Measurements from ENCODE around the gene GPATCH8.

The GPATCH8 gene

DNA sequence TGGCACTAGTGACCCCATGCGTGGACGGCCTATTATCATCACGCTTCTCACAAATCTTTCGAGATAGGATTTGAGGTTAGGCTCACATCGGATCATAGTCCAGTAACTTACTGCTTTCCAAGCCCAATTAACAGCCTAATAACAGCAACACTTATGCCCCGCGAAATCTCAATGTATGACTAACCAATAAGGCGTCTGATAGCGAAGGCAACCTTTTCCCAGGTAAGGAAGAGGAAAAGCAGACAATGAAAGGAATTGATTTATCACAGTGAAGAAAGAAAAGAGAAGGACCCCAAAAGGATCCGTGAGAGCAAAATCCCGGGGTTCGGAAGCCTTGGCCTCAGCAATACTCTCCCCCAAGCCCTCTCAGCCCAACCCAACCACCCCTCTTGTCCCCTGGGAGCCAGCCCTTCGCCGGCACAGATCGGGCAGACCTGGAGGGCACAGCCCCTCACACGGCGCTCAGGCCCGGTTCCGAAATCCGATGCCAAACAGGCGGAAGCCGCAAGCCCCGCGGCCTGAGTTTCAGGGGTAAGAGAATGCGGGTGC lies 534 bp downstream of the GPATCH8 start:
- in situ Hi-C loops (cut with MboI; ENCODE audit: low sequenced_read_pairs): no loop called here
- H3K4me1 ChIP-seq: peaks cover 11% of the 10 kb centered on the region
- peak in 1 of 2 experiments; percentile 55 for DNase-seq (ENCODE audit: low spot score in 2 of 2)
- no peaks in the 10 kb centered on the region for H3K36me3 ChIP-seq (replicated peaks)
- no peaks in the 10 kb centered on the region for H3K27me3 ChIP-seq (ENCODE audit: low read depth)
- H3K9me3 ChIP-seq: no peaks in the 10 kb centered on the region
- peak overlapping the region; percentile 89 for H3K4me3 ChIP-seq

DNA sequence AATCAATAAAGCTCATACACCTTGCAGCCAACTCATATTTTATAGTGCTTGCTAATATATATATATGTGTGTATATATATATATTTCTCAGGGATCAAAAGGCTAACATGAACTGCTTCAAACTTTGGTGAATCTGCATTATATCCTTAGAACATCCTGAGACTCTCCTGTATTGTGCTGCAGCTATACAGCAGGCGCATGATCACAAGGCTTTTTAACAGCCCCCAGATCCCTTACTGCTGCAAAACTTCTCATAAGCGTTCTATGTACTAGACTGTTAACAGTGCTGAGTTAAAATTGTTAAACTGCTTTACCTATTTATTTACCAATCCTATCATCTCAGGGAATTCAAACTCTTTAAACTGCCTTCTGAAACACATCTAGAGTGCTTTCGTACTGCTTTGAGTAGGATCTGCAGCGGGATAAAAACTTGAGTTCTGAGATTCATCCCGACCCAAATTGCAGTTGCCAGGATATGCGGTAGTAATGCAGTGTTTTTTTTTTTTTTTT lies 1.3 kb downstream of the GPATCH8 start:
- H3K9me3 ChIP-seq: no peaks in the 10 kb centered on the region
- no peaks in the 10 kb centered on the region for H3K36me3 ChIP-seq (replicated peaks)
- peaks cover 11% of the 10 kb centered on the region for H3K4me1 ChIP-seq
- DNase-seq (ENCODE audit: low spot score in 2 of 2): peak in 1 of 2 experiments; percentile 39
- no peaks in the 10 kb centered on the region for H3K27me3 ChIP-seq (ENCODE audit: low read depth)
- in situ Hi-C loops (cut with MboI; ENCODE audit: low sequenced_read_pairs): no loop called here
- peak overlapping the region; percentile 89 for H3K4me3 ChIP-seq

DNA sequence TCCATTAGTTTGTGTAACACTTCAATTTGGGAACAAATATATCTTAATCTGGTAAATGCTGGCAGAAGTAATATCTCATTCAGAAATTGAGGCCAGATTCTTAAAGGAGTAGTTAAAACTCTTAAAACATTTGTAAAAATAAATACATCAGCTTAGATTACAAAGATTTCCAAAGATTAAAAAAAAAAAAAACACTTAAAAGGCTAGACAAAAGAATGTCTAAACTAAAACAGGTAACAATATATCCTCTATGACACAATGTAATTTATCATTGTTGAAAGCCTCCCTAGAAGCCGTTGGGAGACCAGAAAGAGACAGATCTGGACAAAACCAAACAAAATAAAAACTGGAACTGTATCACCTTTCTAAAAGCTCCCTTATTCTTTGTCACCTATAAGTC lies 3.5 kb downstream of the GPATCH8 start:
- Histone ChIP-seq H3K9me3 (no peaks in the 10 kb centered on the region), H3K27me3 (ENCODE audit: low read depth) (no peaks in the 10 kb centered on the region), H3K36me3 (replicated peaks) (0 out of 2 replicates have a peak, but pooled peaks cover 3% of the 10 kb centered on the region), H3K4me3 (no peak overlapping the region), H3K4me1 (peaks cover 11% of the 10 kb centered on the region)
- DNase-seq (ENCODE audit: low spot score in 2 of 2): no peak
- in situ Hi-C loops (cut with MboI; ENCODE audit: low sequenced_read_pairs): no loop called here

DNA sequence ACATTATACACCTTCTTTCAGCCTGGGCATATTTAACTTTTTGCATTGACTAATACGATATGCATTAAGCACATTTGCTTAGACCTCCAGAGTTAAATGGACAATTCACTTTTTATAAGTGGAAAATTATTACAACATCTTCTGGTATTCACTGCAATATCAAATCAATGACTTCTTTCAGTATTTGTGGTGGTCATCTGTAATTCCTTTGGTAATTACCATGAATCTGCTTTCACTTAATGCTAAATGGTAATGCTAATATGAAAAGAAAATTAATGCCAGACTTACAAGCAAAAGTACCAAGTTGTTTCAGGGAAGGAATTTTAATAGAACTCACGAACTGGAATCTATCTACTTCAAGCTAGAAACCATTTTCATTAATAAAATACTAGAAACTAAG lies 6.4 kb downstream of the GPATCH8 start:
- no peak for DNase-seq (ENCODE audit: low spot score in 2 of 2)
- H3K36me3 ChIP-seq (replicated peaks): 0 out of 2 replicates have a peak, but pooled peaks cover 3% of the 10 kb centered on the region
- no peaks in the 10 kb centered on the region for H3K27me3 ChIP-seq (ENCODE audit: low read depth)
- no peaks in the 10 kb centered on the region for H3K9me3 ChIP-seq
- H3K4me1 ChIP-seq: peaks cover 5% of the 10 kb centered on the region
- H3K4me3 ChIP-seq: no peak overlapping the region
- in situ Hi-C loops (cut with MboI; ENCODE audit: low sequenced_read_pairs): no loop called here

DNA sequence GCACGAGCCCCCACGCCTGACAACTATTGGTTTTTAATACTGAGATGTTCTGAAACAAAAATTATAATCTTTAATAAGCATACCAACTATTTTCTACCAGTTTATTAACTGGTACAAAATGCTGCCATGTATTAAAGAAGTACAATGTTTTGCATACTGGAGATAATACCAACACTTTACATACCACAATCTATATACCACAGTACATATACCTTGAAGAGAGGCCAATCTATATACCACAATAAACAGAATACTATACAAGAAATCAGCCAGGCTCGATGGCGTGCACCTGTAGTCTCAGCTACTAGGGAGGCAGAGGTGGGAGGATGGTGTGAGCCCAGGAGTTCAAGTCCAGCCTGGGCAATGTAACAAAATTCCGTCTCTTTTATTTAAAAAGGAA lies 9.9 kb downstream of the GPATCH8 start:
- in situ Hi-C loops (cut with MboI; ENCODE audit: low sequenced_read_pairs): no loop called here
- Histone ChIP-seq H3K4me3 (no peak overlapping the region), H3K36me3 (replicated peaks) (peaks cover 3% of the 10 kb centered on the region; the same call in 1 of the 2 replicates), H3K27me3 (ENCODE audit: low read depth) (no peaks in the 10 kb centered on the region), H3K9me3 (no peaks in the 10 kb centered on the region), H3K4me1 (no peaks in the 10 kb centered on the region)
- DNase-seq (ENCODE audit: low spot score in 2 of 2): no peak

DNA sequence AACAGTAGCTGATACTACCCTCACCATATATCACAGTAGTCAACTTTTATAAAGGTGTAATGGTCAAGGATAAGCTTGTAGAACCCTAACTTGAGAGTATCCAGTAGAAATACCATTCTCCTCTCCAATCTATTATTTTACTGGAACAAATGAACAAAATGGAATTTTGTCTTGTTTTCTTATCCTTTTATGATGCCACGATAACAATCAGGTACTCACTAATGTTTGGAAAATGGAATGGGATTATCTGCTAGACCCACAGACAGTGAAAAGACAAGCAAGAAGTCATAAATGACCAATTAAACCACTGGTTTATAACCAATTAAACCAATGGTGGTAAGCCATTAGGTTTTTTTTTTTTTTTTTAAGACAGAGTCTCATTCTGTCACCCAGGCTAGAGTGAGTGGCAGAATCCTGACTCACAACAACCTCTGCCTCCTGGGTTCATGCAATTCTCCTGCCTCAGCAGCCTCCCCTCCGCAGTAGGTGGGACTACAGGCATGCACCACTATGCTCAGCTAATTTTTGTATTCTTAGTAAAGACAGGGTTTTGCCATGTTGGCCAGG lies 10.4 kb downstream of the GPATCH8 start:
- DNase-seq (ENCODE audit: low spot score in 2 of 2): peak in 1 of 2 experiments; percentile 33
- Histone ChIP-seq H3K36me3 (replicated peaks) (peaks cover 3% of the 10 kb centered on the region; the same call in 1 of the 2 replicates), H3K9me3 (no peaks in the 10 kb centered on the region), H3K27me3 (ENCODE audit: low read depth) (no peaks in the 10 kb centered on the region), H3K4me3 (no peak overlapping the region), H3K4me1 (no peaks in the 10 kb centered on the region)
- in situ Hi-C loops (cut with MboI; ENCODE audit: low sequenced_read_pairs): no loop called here

DNA sequence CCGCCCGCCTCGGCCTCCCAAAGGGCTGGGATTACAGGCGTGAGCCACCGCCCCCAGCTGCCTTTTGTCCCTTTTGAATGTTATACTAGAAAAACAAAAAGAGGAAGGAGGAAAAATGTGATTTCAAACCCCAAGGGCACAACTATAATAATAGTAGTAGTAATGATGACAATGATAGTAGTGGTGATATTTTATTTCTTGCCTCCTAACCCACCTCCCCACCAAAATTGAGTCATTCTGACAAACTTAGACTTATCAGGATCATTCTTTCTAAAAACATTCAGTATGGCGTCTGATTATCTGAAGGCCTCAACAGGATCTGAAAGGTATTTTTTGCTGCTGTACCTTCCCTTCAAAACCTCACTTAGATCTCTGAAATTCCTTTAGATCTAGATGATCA lies 13.6 kb downstream of the GPATCH8 start:
- Histone ChIP-seq H3K4me3 (no peak overlapping the region), H3K9me3 (no peaks in the 10 kb centered on the region), H3K36me3 (replicated peaks) (no peaks in the 10 kb centered on the region; the same call in 1 of the 2 replicates), H3K27me3 (ENCODE audit: low read depth) (no peaks in the 10 kb centered on the region), H3K4me1 (no peaks in the 10 kb centered on the region)
- in situ Hi-C loops (cut with MboI; ENCODE audit: low sequenced_read_pairs): no loop called here
- no peak for DNase-seq (ENCODE audit: low spot score in 2 of 2)

DNA sequence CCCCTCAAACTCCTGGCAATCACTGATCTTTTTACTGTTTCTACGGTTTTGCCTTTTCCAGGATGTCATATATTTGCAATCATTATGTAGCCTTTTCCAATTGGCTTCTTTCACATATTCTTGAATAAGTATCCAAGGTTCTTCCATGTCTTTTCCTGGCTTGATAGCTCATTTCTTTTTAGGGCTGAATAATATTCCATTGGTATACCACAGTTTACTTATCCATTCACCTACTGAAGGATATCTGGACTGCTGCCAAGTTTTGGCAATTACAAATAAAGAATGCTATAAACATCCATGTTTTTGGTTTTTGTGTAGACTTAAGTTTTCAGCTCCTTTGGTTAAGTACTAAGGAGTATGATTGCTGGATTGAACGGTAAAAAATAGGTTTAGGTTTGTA lies 16.0 kb downstream of the GPATCH8 start:
- in situ Hi-C loops (cut with MboI; ENCODE audit: low sequenced_read_pairs): no loop called here
- DNase-seq (ENCODE audit: low spot score in 2 of 2): no peak
- Histone ChIP-seq H3K36me3 (replicated peaks) (no peaks in the 10 kb centered on the region; the same call in 1 of the 2 replicates), H3K4me3 (no peak overlapping the region), H3K9me3 (no peaks in the 10 kb centered on the region), H3K27me3 (ENCODE audit: low read depth) (no peaks in the 10 kb centered on the region), H3K4me1 (no peaks in the 10 kb centered on the region)

DNA sequence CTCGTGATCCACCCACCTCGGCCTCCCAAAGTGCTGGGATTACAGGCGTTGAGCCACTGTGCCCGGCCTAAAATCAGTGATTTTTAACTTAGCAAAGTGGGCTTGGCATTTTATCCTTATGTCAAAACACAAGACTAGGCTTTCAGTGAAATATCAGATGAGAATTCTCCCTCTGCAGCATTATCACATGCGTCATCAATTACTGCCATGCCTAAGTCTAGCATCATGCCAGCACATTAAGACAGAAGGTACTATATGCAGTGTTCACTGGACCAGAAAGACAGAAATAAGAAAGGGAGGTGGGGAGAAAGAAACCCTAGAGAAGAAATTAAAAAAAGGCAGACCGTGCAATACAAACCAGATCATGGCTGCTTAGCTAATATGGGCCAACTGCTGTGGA lies 29.8 kb downstream of the GPATCH8 start:
- Histone ChIP-seq H3K9me3 (no peaks in the 10 kb centered on the region), H3K36me3 (replicated peaks) (peaks cover 20% of the 10 kb centered on the region), H3K27me3 (ENCODE audit: low read depth) (no peaks in the 10 kb centered on the region), H3K4me1 (no peaks in the 10 kb centered on the region; the same call in 1 of the 2 replicates), H3K4me3 (no peak overlapping the region)
- no peak for DNase-seq (ENCODE audit: low spot score in 2 of 2)
- in situ Hi-C loops (cut with MboI; ENCODE audit: low sequenced_read_pairs): no loop called here

DNA sequence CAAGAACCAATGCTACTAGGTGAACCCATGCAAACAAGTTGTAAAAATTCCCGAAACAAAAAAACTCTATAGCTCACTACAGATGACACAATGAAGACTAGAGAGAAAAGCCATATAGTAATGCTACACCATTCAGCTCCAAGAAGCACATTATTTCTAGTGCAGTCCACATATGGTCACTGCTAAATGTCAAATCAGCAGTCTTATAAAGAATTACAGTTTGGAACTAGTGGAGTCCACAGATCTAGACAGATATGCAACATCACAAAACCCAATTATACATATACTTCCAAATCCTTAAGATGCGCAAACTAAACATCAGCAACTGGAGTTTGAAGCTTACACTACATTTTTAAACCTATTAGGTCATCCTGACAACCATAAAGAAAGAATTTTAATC lies 33.5 kb downstream of the GPATCH8 start:
- H3K36me3 ChIP-seq (replicated peaks): peaks cover 13% of the 10 kb centered on the region; the same call in 1 of the 2 replicates
- in situ Hi-C loops (cut with MboI; ENCODE audit: low sequenced_read_pairs): no loop called here
- no peak for DNase-seq (ENCODE audit: low spot score in 2 of 2)
- H3K9me3 ChIP-seq: no peaks in the 10 kb centered on the region
- H3K27me3 ChIP-seq (ENCODE audit: low read depth): no peaks in the 10 kb centered on the region
- no peak overlapping the region for H3K4me3 ChIP-seq
- peaks cover 2% of the 10 kb centered on the region; the same call in 1 of the 2 replicates for H3K4me1 ChIP-seq

DNA sequence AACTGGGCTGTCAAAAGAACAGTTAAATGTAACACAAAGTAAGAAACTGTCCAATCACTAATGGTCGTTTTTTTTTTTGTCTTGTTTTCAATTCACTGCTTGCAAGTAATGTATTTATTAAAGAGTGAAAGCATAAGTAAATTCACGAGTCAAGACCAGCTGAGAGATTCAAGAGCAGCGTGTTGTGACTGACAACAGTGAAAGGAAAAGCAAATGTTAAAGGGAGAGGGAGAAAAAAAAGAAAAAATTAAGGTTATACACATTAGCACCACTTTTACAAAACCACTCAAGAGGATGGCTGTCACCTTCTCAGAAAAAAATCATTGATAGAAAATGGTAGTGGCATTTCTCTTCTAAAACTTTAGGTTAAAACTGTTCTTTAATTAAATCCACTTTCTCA lies 36.1 kb downstream of the GPATCH8 start:
- Histone ChIP-seq H3K4me3 (no peak overlapping the region), H3K27me3 (ENCODE audit: low read depth) (no peaks in the 10 kb centered on the region), H3K36me3 (replicated peaks) (peaks cover 11% of the 10 kb centered on the region), H3K4me1 (peaks cover 2% of the 10 kb centered on the region; the same call in 1 of the 2 replicates), H3K9me3 (no peaks in the 10 kb centered on the region)
- in situ Hi-C loops (cut with MboI; ENCODE audit: low sequenced_read_pairs): no loop called here
- DNase-seq (ENCODE audit: low spot score in 2 of 2): no peak

DNA sequence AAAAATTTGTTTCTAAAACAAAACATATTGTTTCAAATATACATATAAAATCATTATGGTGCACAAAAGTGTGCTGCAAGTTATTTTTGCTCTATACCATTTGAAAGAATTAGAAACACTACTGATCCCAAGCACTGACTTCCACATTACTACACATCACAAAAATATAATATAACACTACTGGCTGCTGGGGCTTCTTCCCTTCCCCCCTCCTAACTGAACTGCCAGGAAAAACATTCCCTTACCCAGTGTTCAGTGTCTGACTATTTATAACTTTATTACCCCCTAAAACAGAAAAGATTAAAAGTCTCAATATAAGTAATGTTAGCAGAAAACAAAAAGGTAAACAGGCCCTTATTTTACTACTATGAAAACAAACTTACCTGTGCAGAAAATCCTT lies 36.9 kb downstream of the GPATCH8 start:
- peaks cover 12% of the 10 kb centered on the region for H3K36me3 ChIP-seq (replicated peaks)
- in situ Hi-C loops (cut with MboI; ENCODE audit: low sequenced_read_pairs): no loop called here

DNA sequence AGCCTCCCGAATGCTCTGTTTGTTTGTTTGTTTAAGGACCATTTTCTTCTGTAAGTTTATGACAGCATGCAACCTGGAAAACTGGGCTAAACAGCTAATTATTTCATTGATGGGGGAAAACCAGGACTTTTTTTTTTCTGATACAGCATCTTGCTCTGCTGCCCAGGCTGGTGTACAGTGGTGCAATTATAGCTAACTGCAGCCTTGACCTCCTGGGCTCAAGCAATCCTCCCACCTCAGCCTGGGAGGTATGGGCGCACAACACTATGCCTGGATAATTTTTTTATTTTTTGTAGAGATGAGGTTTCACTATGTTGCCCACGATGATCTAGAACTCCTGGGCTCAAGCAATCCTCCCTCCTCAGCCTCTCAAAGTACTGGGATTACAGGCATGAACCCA lies 37.3 kb downstream of the GPATCH8 start:
- Histone ChIP-seq H3K4me1 (peaks cover 2% of the 10 kb centered on the region; the same call in 1 of the 2 replicates), H3K36me3 (replicated peaks) (peaks cover 12% of the 10 kb centered on the region; the same call in 1 of the 2 replicates)

More for the DNA sequence above, 36.9 kb downstream of the GPATCH8 start:
- Histone ChIP-seq H3K4me1 (peaks cover 2% of the 10 kb centered on the region; the same call in 1 of the 2 replicates), H3K9me3 (no peaks in the 10 kb centered on the region), H3K27me3 (ENCODE audit: low read depth) (no peaks in the 10 kb centered on the region), H3K4me3 (no peak overlapping the region)
- no peak for DNase-seq (ENCODE audit: low spot score in 2 of 2)

DNA sequence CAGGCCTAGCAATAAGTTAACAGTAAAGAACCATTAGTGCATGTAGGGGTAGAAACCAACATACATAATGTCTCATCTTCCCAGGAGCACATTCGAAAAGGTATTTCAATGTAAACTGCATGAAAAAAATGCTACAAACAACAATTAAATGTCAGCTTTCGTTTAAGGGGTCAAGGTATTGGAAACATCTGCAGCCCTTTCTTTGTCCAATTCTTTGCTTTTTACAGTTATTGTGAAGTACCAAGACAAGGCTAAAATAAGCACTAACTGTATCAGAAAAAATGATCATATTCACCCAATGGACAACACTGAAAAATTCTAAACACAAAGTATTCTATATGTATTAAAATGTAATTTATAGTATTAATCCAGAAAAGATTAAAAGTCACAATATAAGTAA lies 37.9 kb downstream of the GPATCH8 start:
- H3K36me3 ChIP-seq (replicated peaks): peaks cover 12% of the 10 kb centered on the region; the same call in 1 of the 2 replicates
- peaks cover 2% of the 10 kb centered on the region; the same call in 1 of the 2 replicates for H3K4me1 ChIP-seq

More for the DNA sequence above, 37.3 kb downstream of the GPATCH8 start:
- H3K9me3 ChIP-seq: no peaks in the 10 kb centered on the region
- in situ Hi-C loops (cut with MboI; ENCODE audit: low sequenced_read_pairs): no loop called here
- no peak for DNase-seq (ENCODE audit: low spot score in 2 of 2)
- H3K27me3 ChIP-seq (ENCODE audit: low read depth): no peaks in the 10 kb centered on the region
- no peak overlapping the region for H3K4me3 ChIP-seq

More for the DNA sequence above, 37.9 kb downstream of the GPATCH8 start:
- Histone ChIP-seq H3K27me3 (ENCODE audit: low read depth) (no peaks in the 10 kb centered on the region), H3K4me3 (no peak overlapping the region), H3K9me3 (no peaks in the 10 kb centered on the region)
- no peak for DNase-seq (ENCODE audit: low spot score in 2 of 2)
- in situ Hi-C loops (cut with MboI; ENCODE audit: low sequenced_read_pairs): no loop called here

Measured in HAP-1 (cell line).